Endothelial cell of umbilical vein (primary cell): ENCODE results near the gene ACVR1C.

Source experiments
- EZH2 ChIP-seq: IDR thresholded peaks from 2 replicates; pipeline ENCODE4 v1.6.1; 2012; ENCODE audit warnings: borderline replicate concordance, low read depth, mild to moderate bottlenecking, moderate library complexity, low read length, inconsistent platforms; ENCODE audit not compliant: severe bottlenecking
- MYC ChIP-seq: IDR thresholded peaks from one replicate; pipeline ENCODE4 v1.6.1; 2011; ENCODE audit warnings: mild to moderate bottlenecking, low read depth, low read length
- POLR2A ChIP-seq: IDR thresholded peaks from 2 replicates; pipeline ENCODE4 v1.6.1; 2012; ENCODE audit warnings: low read depth, mild to moderate bottlenecking, control low read depth, low read length

DNA sequence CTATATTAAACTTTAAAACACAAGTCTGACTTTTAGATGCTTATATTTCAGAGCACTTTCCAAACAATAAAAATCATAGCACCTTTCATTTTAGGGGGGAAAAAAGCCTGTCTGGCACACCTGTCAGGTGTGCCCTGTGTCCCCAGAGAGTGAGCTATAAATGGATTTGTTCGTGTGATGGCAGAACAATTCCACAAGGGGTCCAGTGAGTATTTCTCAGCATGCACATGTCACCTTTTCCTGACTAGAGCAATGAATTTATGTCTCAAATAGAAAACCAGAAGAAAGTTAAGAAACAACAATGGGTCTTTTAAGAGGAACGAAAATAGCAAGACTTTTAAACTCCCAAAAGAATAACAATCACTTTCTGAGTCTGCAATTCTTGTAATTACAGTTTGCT is 55.9 kb downstream of the ACVR1C start:
- TF ChIP-seq MYC (no peak), POLR2A (no peak), EZH2 (no peak)
